Measurements from ENCODE around the gene NOL12.

Gene NOL12, protein sequence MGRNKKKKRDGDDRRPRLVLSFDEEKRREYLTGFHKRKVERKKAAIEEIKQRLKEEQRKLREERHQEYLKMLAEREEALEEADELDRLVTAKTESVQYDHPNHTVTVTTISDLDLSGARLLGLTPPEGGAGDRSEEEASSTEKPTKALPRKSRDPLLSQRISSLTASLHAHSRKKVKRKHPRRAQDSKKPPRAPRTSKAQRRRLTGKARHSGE

DNA sequence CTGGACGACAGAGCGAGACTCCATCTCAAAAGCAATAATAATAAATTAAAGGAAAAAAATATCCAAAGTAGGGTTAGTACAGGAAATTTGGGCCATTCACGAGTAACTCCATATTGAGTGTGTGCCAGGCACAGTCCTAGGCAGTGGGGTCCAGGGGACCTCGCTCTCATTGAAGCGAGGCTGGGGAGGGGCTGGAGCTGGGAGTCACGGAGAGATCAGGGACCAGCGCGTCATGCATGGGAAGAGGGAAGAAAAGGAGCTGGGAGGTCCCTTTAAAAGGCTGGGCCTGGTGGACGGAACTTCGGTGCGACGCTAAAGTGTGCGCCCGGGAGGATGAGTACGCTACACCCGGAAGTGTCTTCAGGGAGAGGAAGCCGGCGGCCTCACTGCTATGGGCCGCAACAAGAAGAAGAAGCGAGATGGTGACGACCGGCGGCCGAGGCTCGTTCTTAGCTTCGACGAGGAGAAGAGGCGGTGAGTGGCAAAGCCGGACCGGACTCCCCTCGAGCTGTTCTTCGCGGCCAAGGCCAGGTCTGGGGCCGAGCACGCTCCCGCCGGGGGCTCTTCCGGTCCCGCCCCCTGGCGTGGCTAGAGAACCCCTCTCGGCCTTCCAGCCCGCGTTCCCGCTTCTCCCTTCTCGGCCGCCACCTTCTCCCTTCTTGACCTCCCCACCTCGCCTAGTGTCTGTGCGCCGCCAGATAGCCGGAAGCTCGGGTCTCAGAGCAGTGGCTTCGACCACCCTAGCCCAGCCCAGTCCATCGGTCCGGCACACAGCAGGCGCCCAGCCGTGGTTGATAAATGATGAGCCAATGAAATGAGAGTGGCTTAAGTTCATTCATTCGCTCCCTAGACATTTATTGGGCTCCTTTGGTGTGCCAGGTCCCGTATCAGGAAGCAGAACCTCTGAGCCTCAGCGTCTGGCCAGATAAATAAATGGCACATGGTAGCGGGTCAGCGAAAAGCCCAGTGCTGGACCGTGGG lies at the start of gene NOL12:
TSS of gene NOL12 (plus strand) at position 342 of the 981 bp plus-strand sequence. CDS start at position 392, 50 bp downstream.
- no peaks in the 10 kb centered on the region for H3K9me3 ChIP-seq (ENCODE audit: insufficient read depth, low read depth, low read length)
- H3K4me1 ChIP-seq (ENCODE audit: insufficient read depth, low read length) = no peaks in the 10 kb centered on the region
- no peaks in the 10 kb centered on the region for H3K27me3 ChIP-seq (ENCODE audit: insufficient read depth, low read length)
- H3K27ac ChIP-seq (ENCODE audit: low read length) = peak within 1 kb of the TSS; percentile 93
- peaks cover 28% of the 10 kb centered on the region for H3K36me3 ChIP-seq (ENCODE audit: insufficient read depth, low read depth, low read length)
- H3K4me3 ChIP-seq (ENCODE audit: low read length) = peak within 1 kb of the TSS; percentile 100
- peak within 1 kb of the TSS; percentile 99 for H3K9ac ChIP-seq (ENCODE audit: low read depth, low read length)

DNA sequence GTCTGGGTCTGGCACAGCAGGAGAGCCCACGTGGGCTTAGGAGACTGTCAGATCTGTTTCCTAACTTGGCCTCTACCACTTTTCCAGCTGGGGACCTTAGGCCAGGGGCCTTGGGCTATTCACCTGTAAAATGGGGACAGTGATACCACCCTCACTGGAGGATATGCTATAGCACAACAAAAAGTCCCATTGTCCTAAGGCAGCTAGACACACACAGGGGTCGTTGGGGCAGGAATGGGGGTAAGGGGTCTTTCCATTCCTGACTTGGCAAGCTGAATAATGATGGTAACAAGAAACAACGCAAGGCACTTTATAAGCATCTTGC lies 49.2 kb upstream of the NOL12 start:
- peaks cover 3% of the 10 kb centered on the region; the same call in 1 of the 2 replicates for H3K36me3 ChIP-seq (ENCODE audit: insufficient read depth, low read depth, low read length)
- no peak overlapping the region for H3K4me3 ChIP-seq (ENCODE audit: low read length)
- H3K9me3 ChIP-seq (ENCODE audit: insufficient read depth, low read depth, low read length) = no peaks in the 10 kb centered on the region
- H3K27ac ChIP-seq (ENCODE audit: low read length) = no peak overlapping the region
- H3K4me1 ChIP-seq (ENCODE audit: insufficient read depth, low read length) = peaks cover 35% of the 10 kb centered on the region
- H3K9ac ChIP-seq (ENCODE audit: low read depth, low read length) = no peak overlapping the region
- H3K27me3 ChIP-seq (ENCODE audit: insufficient read depth, low read length) = no peaks in the 10 kb centered on the region

DNA sequence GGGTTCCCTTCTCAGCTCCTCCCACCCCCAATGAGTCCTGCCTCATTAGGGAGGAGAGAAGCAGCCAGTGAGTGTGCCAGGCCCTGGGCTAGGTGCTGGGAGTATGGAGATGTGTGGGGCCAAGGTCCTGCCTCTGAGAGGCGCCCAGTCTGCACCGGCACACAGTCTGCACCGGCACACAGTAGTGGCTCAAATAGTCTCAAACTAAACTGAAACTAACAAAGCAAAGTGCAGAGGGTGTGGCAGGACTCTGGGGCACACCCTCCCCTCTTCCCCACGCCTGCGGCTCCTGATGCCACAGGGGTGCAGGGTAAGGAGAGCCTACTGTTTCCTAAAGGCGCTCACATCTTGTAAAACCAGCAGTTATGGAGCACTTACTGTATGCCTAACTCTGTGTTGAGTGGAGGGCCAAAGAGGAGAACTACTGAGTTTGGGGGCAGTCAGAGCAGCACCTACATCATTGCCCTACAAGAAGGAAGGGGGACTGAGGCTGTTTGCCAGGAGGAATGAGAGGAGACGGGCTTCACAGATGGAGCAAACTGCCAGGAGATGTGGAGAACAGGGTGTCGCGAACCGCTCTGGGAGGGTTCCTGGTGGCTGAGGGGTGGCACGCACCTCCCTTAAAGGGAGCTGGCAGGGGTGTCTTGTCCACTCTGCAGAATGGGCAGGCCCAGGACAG lies 47.6 kb upstream of the NOL12 start:
- Histone ChIP-seq H3K4me3 (ENCODE audit: low read length) (peak overlapping the region; percentile 91), H3K9me3 (ENCODE audit: insufficient read depth, low read depth, low read length) (no peaks in the 10 kb centered on the region), H3K9ac (ENCODE audit: low read depth, low read length) (peak overlapping the region; percentile 81), H3K27me3 (ENCODE audit: insufficient read depth, low read length) (no peaks in the 10 kb centered on the region), H3K27ac (ENCODE audit: low read length) (no peak overlapping the region), H3K4me1 (ENCODE audit: insufficient read depth, low read length) (peaks cover 29% of the 10 kb centered on the region), H3K36me3 (ENCODE audit: insufficient read depth, low read depth, low read length) (peaks cover 13% of the 10 kb centered on the region)

DNA sequence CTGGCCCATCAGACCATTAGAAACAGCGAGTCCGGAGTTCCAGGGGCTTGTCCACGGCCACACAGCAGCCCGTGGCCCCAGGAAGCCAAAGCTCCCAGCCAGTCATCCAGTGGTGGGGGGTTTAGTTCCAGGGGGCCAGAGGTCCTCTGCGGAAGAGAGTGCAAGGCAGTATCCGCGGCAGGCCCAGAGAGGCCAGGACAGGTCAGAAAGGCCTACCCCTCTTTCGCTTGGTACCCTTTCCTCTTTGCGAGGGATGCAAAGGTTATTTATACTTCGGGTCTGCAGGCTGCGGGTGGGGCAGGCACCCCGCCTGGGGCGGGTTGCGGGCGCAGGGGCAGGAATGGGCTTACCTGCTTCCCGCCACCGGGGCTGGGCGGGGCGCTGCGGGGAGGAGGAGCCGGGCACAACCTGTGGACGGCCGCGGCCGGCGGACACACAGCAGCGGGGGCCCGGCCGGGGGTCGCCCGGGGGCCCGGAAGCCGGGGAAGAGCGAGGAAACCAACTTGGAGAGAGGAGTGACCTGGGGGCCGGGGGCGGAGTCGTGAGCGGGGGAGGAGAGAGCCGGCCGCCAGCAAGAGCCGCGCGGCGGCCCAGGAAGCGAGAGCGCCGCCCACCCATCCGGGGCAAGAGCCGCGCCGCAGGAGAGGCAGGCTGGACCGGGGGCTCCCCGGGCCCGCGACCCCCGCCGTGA lies 46.9 kb upstream of the NOL12 start, which contains the start of gene SH3BP1:
TSS of gene SH3BP1 (plus strand) at position 600 of the 691 bp plus-strand sequence. CDS start 119 bp downstream, outside the sequence.
- Histone ChIP-seq H3K4me3 (ENCODE audit: low read length) (peak within 1 kb of the TSS; percentile 91), H3K27ac (ENCODE audit: low read length) (no peak within 1 kb of the TSS), H3K36me3 (ENCODE audit: insufficient read depth, low read depth, low read length) (peaks cover 17% of the 10 kb centered on the region), H3K9ac (ENCODE audit: low read depth, low read length) (peak within 1 kb of the TSS; percentile 81), H3K9me3 (ENCODE audit: insufficient read depth, low read depth, low read length) (no peaks in the 10 kb centered on the region), H3K4me1 (ENCODE audit: insufficient read depth, low read length) (peaks cover 26% of the 10 kb centered on the region), H3K27me3 (ENCODE audit: insufficient read depth, low read length) (no peaks in the 10 kb centered on the region)

DNA sequence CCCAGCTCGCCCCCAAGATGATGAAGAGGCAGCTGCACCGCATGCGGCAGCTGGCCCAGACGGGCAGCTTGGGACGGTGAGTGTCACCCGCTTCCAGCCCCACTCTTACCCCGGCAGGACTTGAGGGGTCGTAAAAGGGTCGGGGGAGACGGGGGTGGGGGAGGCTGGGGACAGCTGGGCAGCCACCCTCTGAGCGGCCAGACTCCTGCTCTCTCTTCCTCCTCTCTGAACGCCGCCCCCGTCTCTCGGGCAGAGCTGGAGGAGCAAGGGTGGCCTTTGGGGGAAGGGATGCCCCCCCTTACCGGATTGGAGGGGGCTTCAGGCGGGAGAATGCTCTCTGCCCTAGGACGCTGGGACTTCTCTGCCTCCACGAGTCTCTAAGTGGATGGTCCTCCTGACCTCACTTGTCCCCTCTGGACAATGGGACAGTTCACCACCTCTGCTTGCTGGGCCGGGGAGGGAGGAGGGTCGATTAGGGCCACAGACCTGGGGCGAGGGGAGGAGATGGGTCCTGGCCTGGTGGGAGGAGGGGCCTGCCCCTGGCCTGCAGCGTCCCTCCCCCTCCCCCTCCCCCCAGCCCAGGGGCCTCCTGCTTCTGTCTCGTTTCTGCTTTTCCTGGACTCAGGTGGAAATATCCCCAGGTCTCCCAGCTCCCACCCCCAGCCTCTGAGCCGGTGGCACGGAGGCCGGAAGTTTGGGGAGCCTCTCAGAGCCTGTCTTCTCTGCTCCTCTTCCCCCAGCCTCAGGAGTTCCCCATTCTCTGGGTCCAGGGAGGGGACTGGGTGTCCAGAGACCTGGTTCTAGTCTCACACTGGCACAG lies 46.2 kb upstream of the NOL12 start:
- Histone ChIP-seq H3K36me3 (ENCODE audit: insufficient read depth, low read depth, low read length) (peaks cover 25% of the 10 kb centered on the region), H3K27ac (ENCODE audit: low read length) (no peak overlapping the region), H3K4me3 (ENCODE audit: low read length) (peak overlapping the region; percentile 91), H3K27me3 (ENCODE audit: insufficient read depth, low read length) (no peaks in the 10 kb centered on the region), H3K9ac (ENCODE audit: low read depth, low read length) (peak overlapping the region; percentile 81; the same call in 1 of the 2 replicates), H3K4me1 (ENCODE audit: insufficient read depth, low read length) (peaks cover 19% of the 10 kb centered on the region), H3K9me3 (ENCODE audit: insufficient read depth, low read depth, low read length) (no peaks in the 10 kb centered on the region)

DNA sequence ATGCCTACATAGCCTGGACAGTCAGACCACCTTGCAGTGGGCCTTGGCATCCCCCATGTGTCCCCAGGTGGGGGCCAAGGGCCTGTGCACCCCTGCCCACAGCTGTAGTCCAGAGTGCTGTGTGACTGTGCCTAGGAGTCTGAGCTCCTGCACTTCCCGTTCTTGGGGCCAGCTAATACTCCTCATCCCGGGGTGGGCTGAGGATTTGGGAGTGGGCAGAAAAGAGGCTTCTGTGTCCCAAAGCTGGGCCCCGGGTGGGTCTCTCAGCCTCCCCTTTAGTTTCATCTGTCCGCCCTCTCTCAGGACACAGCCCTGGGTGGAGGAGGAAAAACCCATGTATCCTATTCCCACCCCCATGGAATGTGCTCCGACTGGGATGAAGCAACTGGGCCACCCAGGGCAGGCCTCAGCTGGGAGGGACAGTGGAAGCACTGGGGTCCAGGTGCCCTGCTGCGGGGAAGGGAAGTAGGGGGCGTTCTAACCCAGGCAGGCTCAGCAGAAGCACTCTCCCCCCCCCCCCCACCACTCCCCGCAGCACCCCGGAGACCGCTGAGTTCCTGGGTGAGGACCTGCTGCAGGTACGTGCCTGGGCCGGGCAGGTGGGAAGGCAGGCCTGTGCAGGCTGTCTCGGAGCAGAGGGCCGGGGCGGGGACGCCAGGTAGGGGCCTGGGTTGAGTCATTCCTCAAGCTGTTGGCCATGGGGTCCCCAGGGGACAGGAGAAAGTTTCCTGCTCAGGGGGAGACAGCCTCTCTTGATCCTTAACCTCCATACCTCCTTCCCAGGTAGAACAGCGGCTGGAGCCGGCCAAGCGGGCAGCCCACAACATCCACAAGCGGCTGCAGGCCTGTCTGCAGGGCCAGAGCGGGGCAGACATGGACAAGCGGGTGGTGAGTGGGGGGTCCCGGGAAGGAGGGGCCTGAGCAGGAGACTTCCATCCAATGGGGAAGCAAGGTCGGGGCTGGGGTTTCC lies 45.3 kb upstream of the NOL12 start:
- Histone ChIP-seq H3K36me3 (ENCODE audit: insufficient read depth, low read depth, low read length) (peaks cover 33% of the 10 kb centered on the region), H3K9me3 (ENCODE audit: insufficient read depth, low read depth, low read length) (no peaks in the 10 kb centered on the region), H3K27ac (ENCODE audit: low read length) (no peak overlapping the region), H3K9ac (ENCODE audit: low read depth, low read length) (peak overlapping the region; percentile 81; the same call in 1 of the 2 replicates), H3K4me1 (ENCODE audit: insufficient read depth, low read length) (peaks cover 19% of the 10 kb centered on the region), H3K4me3 (ENCODE audit: low read length) (peak overlapping the region; percentile 91), H3K27me3 (ENCODE audit: insufficient read depth, low read length) (no peaks in the 10 kb centered on the region)

DNA sequence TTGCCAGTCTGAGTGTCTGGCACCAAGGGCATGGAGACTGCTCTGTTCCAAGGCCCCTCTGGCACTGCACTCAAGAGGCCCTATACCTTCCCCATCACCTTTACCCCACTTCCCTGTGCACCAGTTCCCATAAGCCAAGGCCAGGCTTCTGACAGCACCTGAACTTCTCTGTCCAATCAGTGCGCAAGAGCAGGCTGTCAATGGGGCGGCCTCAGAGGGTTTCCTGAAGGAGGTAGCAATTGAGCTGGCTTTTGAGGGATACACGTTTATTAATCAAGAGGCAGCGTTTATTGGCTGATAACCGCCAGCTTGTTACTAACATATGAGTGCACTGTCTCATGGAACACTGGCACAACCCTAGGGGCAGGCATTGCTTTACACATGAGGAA lies 44.6 kb upstream of the NOL12 start:
- no peak overlapping the region for H3K27ac ChIP-seq (ENCODE audit: low read length)
- no peak overlapping the region for H3K4me3 ChIP-seq (ENCODE audit: low read length)
- no peaks in the 10 kb centered on the region for H3K9me3 ChIP-seq (ENCODE audit: insufficient read depth, low read depth, low read length)
- no peaks in the 10 kb centered on the region for H3K27me3 ChIP-seq (ENCODE audit: insufficient read depth, low read length)
- H3K36me3 ChIP-seq (ENCODE audit: insufficient read depth, low read depth, low read length) = peaks cover 33% of the 10 kb centered on the region
- no peak overlapping the region for H3K9ac ChIP-seq (ENCODE audit: low read depth, low read length)
- H3K4me1 ChIP-seq (ENCODE audit: insufficient read depth, low read length) = peaks cover 19% of the 10 kb centered on the region

DNA sequence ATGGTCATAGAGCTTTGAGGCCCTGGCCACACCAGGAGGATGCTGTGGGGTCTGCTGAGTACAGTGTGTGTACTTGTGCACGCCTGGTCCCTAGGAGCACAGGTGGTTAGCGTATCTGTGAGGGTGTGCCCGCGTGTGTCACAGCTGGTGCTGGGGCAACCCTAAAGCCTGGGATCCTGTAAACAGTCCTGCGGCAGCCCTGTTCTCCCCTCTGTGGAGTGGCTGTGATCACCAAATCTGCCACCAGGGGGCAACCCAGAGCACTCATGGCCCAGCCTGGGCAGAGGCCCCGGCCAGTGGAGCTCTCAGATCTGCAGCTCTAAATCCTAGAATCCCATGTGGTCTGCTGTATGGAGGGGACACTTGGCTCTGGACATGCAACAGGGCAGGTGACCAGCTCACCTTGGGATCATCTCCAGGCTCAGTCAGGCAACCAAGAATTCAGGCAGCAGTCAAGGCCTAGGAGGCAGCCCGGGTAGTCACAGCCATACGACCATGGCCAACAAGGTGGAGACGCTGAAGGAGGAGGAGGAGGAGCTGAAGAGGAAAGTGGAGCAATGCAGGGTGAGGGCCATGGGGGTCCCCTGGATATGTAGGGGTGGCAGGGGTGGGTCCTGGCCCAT lies 42.8 kb upstream of the NOL12 start:
- Histone ChIP-seq H3K36me3 (ENCODE audit: insufficient read depth, low read depth, low read length) (peaks cover 42% of the 10 kb centered on the region), H3K4me1 (ENCODE audit: insufficient read depth, low read length) (peaks cover 15% of the 10 kb centered on the region), H3K27me3 (ENCODE audit: insufficient read depth, low read length) (no peaks in the 10 kb centered on the region), H3K4me3 (ENCODE audit: low read length) (no peak overlapping the region), H3K27ac (ENCODE audit: low read length) (no peak overlapping the region), H3K9me3 (ENCODE audit: insufficient read depth, low read depth, low read length) (no peaks in the 10 kb centered on the region), H3K9ac (ENCODE audit: low read depth, low read length) (no peak overlapping the region)

DNA sequence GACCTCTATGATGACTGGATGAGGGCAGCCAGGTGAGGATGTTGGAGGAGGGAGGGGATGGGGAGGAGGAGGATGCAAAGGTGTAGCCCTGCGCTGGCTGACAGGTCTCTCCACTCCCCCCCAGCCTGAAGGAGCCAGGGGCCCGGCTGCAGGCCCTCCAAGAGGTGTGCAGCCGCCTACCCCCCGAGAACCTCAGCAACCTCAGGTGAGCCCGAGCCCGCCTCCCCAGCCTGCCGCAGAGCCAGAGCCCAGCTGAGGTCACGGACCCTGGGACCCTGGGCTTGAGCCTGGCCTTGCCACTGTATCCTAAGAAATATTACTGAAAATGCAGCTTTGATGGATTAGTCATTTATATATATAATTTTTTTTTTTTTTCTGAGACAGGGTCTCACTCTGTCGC lies 38.8 kb upstream of the NOL12 start:
- Histone ChIP-seq H3K27ac (ENCODE audit: low read length) (no peak overlapping the region), H3K4me3 (ENCODE audit: low read length) (no peak overlapping the region), H3K9me3 (ENCODE audit: insufficient read depth, low read depth, low read length) (no peaks in the 10 kb centered on the region), H3K36me3 (ENCODE audit: insufficient read depth, low read depth, low read length) (peaks cover 62% of the 10 kb centered on the region), H3K4me1 (ENCODE audit: insufficient read depth, low read length) (no peaks in the 10 kb centered on the region), H3K27me3 (ENCODE audit: insufficient read depth, low read length) (no peaks in the 10 kb centered on the region), H3K9ac (ENCODE audit: low read depth, low read length) (no peak overlapping the region)

Measured in iPS-20b (cell line).